Measurements from ENCODE around the gene LOX.

LOX gene

DNA sequence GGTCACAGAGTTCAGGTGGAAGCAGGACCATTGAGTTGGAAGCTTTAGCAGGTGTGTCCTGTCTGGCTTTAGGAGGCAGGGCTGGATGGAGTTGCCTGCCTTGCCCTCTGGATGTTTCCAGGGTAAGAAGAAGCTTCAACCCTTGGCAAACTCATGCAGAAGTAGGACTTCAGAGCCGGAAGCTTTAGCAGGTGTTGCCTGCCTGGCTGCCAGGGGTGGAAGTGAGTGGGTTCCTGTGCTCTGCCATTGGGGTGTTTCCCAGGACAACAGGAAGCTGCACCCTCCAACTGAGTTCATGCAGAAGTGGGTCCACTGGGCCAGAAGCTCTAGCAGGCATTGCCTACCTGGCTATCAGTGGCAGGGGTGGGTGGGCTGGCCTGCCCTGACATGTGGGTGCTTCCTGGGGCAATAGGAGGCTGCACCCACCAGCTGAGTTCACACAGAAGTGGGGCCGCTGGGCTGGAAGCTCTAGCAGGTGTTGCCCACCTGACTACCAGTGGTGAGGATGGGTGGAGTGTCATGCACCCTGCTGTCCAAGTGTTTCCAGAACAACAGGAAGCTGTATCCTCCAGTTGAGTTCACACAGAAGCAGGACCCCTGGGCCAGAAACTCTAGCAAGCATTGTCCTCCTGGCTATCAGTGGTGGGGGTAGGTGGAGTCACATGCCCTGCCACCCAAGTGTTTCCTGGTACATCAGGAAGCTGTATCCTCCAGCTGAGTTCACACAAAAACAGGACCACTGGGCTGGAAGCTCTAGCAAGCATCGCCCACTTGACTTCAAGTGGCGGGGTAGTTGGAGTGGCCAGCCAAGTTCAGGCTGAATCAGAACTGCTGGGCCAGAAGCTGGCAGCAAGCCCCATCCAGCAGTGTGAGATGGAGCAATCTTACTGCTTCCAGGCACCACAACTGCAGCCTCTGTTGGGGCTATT lies 24.6 kb downstream of the LOX start:
- DNase-seq (ENCODE audit: low spot score), result no peak

DNA sequence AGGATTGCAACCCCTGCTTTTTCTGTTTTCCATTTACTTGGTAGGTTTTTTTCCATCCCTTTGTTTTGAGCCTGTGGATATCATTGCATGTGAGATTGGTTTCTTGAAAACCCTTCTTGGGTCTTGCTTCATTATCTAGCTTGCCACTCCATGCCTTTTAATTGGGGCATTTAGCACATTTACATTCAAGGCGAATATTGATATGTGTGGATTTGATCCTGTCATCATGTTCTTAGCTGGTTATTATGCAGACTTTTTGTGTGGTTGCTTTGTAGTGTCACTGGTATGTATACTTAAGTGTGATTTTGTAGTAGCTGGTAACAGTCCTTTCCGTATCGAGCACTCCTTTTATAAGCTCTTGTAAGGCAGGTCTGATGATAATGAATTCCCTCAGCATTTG lies 26.5 kb downstream of the LOX start:
- no peak for DNase-seq (ENCODE audit: low spot score)

DNA sequence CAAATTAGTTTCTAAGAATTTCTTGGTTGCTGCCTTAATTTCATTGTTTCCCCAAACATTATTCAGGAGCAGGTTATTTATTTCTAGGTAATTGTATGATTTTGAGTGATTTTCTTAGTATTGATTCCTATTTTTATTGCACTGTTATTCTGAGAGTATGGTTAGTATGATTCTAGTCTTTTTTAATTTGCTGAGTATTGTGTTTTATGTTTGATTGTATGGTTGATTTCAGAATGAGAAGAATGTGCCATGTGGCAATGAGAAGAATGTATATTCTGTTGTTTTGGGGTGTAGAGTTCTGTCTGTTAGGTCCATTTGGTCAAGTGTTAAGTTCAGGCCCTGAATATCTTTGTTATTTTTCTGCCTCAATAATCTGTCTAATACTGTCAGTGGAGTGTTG lies 27.1 kb downstream of the LOX start:
- no peak for DNase-seq (ENCODE audit: low spot score)

DNA sequence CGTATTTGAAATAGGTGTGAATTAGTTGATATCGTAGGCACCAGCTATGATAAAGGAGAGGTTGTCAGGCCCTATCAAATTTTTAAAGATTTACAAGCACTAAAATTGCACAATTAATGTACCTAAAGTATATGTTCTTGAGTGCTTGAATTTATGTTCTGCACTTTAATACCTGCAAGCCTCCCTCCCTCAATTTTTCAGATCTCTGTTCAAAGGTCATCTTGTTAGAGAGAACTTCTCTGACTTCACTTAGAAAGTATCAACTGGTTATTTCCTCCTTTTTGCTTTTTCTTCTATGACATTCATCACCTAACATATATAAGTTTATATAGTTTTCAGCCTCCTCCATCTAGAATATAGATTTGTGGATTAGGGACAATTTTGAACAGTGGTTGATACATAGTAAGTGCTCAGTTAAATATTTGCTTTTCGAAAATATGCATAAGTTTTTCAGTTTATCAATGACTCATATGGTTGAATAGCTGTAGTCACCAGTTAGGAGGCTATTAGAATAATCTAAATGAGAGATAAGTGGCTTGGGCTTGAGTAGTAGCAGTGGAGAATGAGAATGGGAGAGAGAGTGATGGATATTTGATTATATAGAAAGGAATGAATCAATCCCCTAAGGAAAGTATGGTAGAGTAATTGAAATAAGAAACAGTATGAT lies 37.3 kb downstream of the LOX start:
- DNase-seq (ENCODE audit: low spot score), result no peak

DNA sequence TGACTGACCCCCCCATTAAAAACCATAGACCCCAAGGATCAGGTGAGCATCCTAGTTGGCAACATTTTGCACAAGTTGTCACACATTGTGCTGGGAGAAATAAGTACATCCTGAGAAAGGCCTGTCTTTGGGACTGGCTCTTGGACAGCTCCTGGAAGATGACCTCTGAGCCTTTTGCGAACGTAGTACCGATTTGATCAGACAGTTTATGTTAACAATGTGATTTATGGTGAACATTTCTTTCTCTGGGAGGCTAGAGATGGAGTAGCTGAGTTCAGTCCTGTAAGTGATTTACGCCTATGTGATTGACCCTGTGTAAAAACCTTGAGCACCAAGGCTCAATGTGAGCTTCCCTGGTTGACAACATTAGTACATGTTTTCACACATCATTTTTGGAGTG lies 41.7 kb downstream of the LOX start:
- no peak for DNase-seq (ENCODE audit: low spot score)

DNA sequence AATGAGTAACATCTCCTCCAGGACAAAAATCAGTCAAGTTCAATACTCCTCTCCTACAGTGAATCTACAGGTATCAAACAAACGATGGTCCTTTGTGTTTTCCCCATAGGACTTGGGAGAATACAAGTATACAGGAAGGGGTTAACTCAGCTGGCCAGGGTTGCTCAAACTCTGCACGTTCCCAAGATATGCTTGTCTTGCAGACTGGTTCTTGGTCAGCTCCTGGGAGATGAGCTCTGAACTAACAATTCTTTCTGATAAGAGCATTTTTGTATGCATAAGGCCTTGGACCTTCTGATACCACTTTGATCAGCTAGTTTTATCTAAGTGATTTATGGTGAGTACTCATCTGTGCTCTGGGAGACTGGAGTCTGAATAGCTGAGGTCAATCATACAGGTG lies 42.1 kb downstream of the LOX start:
- no peak for DNase-seq (ENCODE audit: low spot score)

DNA sequence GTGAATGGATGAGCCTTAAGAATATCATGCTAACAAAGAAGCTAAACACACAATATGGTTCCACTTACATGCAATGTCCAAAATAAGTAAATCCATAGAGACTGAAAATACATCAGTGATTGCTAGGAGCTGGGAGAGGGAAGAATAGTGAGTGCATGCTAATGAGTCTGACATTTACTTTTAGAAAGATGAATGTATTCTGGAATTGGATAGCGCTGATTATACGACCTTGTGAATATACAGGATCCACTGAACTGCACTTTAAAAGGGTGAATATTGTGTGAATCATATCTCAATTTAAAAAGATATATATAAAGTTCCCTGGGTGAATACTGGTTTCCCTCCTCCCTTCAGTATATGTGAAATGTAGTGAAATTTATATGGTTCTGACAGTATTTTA lies 46.2 kb downstream of the LOX start:
- no peak for DNase-seq (ENCODE audit: low spot score)

DNA sequence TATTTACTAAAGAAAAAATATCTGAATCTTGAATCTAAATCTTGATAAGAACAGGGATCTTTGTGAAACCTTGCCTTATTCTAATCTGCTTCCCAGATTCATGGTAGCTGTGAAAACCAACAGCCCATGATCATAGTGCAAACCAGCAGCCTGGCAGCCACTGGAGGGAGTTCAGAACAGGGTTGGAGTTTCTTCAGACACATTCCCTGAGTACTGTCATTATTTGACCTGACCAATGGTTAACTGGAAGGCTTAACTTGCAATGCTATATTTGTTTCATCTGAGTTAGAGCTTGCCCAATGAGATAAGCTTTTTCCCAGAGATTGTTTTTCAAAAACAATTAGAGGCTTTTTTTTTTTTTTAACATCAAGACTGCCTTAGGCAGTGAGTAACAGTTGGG lies 47.8 kb downstream of the LOX start:
- DNase-seq (ENCODE audit: low spot score), result no peak

DNA sequence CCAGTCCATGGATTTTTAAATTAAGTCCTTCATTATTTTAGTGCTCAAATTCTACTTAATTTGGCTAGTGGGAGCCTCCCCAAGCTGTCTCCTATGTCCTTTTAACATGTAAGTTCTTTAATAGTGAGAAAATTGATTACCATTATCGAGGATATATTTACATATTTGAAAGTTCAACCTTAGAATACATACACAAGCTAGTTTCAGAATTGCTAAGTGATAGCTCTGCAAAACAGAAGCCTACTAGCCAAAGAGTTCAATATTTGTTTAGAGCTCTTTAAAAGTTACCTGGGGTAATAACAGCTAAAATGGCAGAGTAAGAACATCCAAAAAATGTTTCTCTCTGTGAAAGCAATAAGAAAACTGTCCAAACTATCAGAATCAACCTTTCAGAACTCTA lies 48.2 kb downstream of the LOX start:
- DNase-seq (ENCODE audit: low spot score), result no peak

DNA sequence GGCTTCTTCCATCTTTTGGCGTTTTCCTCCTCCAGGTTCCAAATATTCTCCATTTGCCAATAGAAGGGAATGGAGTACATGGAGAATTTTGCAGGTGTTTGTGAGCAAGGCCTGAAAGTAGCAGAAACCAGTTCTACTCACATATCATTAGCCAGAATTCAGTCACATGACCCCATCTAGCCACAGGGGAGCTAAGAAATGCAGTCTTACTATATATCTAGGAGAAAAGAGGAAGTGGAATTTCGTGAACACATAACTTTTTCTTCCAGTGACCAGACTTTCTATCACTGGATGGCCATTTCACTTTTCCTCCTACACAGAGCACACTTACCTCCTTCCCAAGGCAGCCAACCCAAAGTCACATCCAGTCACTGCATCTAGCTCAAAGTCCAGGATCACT lies 55.1 kb downstream of the LOX start:
- DNase-seq (ENCODE audit: low spot score), result no peak

DNA sequence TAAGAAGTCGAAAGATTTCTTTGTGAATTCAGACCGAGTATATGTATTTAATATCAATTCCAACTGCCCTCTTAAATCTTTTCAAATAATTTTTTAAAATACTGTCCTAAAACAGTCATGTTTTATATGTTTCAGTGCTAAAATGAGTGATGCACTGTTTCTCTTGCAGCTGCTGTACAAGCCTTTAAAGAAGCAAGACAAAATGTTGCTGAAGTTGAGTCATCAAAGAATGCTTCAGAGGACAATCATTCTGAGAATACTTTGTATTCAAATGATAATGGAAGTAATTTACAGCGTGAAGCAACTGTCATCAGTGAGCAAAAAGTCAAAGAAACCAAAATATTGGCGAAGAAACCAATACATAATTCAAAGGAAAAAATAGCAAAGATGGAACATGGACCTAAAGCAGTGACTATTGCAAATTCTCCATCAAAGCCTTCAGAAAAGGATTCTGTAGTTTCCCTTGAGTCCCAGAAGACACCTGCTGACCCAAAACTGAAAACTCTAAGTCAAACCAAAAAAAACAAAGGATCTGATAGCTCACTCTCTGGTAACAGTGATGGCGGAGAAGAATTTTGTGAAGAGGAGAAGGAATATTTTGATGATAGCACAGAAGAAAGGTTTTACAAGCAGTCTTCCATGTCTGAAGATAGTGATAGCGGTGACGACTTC lies 58.0 kb downstream of the LOX start:
- no peak for DNase-seq (ENCODE audit: low spot score)

DNA sequence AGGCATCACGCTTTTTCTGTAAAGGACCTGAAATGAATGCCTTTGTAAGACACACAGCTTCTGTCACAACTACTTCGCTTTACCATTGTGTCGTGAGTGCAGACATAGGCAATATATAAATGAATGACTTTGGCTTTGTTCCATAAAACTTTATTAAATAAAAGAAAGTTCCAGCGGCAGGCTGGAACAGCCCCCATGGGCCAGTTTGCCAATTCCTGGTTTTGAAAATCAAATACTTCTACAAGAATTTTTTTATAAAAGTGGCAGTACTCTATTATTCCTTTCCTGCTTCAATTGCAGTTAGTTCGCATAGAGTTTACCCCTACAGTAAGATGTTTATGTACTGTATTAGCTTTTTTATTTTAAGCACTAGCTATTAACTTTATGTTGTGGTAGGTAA lies 62.6 kb downstream of the LOX start:
- DNase-seq (ENCODE audit: low spot score), result no peak

DNA sequence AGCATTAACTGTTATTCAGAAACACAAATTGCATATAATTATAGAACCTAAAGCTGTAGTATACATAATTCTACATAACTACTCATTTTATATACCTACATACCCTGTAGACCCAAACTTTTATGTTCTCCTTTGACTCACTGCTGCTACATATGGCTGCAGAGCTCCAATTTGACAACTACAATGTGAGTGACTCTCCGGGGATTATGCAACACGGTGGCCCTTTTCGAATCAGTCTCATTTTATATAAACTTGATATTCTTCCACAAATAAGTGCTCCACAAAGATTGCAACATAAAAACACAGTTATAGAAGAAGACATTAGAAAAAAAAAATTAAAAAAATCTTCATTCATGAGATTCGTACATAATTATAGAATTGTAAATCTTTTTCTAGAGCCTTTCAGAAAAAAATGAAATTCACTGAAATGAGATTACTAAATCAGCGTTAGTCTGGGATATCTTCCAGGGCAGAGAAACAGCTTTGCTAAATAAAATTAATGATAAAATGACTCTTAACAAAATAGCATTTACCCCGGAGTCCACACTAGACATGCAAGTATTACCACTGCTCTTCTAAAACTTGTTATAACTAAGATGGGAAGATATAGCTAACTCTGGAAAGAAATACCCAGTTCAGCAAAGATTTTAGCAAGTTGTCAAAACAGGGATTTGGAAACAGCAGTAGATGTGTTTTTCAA lies 63.7 kb downstream of the LOX start:
- DNase-seq (ENCODE audit: low spot score), result no peak

Data from CD4-positive, alpha-beta T cell treated with Interleukin-6 at 100 ng/mL for 8 hours (primary cell).